LNCAP (cell line): ENCODE data around the gene GRIK2.

Experiments used
- CTCF ChIP-seq: fragments of 450-650 bp; IDR thresholded peaks from 2 replicates; pipeline ENCODE4 v1.5.1; 2017; ENCODE audit warnings: mild to moderate bottlenecking

GRIK2 gene

GRCh38 chr6:101830501-101831031 lies 437.1 kb downstream of the GRIK2 start:
- no peak for TF ChIP-seq CTCF

GRCh38 chr6:101832371-101832770 lies 438.9 kb downstream of the GRIK2 start:
- TF ChIP-seq CTCF: no peak

- TF ChIP-seq CTCF: no peak
Measured at GRCh38 chr6:101840100-101840499, 446.6 kb downstream of the GRIK2 start.

- no peak for TF ChIP-seq CTCF
Measured at GRCh38 chr6:101845172-101845571, 451.7 kb downstream of the GRIK2 start.

GRCh38 chr6:101845621-101846020 lies 452.1 kb downstream of the GRIK2 start:
- no peak for TF ChIP-seq CTCF

- no peak for TF ChIP-seq CTCF
Measured at GRCh38 chr6:101847690-101848089, 454.2 kb downstream of the GRIK2 start.

- no peak for TF ChIP-seq CTCF
Measured at GRCh38 chr6:101851911-101852310, 458.4 kb downstream of the GRIK2 start.
